Medulla oblongata (tissue), 1 donor: ENCODE measurements around the gene ODAD4.
"Not testable (repeated sequence)": the region's sequence is repeated elsewhere in the genome, so short reads cannot be mapped to it uniquely, and the experiment has no call there.

ENCODE experiments used
- DNase-seq: peaks from one replicate; pipeline ENCODE4 v3.0.0-alpha.2; 2015; ENCODE audit errors: extremely low spot score

ODAD4 gene

GRCh38 chr17:42000413-42001133, 70.2 kb downstream of the ODAD4 start:
- DNase-seq: no peak

DNA sequence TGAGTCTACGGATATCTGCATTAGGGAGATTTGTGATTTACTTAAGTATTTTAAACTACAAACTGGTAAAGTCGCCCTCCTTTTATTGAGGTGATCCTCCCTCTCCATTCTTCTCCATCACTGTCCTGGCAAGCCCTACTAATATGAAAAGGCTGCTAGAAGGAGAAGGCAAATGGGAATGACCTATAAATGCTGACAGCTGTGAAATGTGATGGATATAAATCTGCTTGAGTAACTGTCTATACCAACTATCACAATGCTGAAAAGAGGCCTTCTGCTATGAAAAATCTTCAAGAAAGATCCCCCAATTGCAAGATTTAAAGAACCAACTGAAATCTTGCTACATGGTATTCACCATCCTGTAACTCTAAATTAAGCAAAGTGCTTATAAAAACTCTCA, 71.3 kb downstream of the ODAD4 start:
- DNase-seq: no peak

DNA sequence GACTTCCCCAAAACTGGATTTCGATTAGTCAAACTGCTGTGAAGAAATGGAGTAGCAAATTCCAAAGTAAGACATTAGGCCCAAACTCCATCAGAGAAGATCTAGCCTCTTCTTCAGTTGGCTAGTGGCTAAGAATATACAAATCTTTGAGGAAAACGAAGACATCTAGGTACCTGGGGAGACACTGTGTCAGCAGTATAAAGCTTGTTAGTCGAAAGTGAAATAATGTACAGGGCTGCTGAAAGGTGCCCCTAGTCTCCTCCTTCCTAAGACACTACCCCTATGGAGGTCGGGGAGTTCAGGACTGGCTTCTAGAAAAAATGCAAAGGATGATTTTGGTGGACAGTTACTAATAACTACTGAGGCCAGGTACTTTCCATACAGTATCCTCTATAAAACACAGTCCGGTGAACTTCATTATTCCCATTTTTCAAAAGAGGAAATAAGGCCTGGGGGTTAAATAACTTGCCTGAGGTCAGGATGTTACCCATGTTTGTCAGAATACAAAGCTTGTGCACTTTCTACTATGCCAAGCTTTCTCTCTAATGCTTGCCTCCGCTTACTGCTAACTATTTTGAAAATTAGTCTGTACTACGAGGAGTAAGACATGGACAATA, 71.9 kb downstream of the ODAD4 start:
- DNase-seq: no peak

DNA sequence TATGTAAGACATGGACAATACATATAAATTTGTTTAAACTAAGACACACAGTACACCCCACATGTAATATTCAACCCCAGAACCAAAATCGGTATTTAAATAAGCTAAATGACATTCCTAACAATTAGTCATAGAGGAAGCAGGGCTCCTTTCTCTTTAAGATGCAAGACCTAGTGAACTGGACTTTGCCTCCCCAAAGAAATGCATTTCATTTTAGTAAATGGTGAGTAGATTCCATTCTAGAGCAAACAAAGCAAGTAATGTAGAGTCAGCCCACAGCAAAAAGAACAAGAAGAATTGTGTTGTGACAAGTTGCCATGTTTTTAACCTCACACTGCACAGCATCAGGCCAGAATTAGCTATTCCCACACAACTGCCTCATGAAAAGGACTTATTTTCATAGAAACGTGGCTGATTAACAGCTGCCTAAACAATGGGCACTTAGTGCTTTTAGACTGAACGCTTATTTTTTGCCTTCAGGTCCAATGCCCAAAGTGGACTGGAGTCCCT, 72.4 kb downstream of the ODAD4 start:
- peak; percentile 66 for DNase-seq

- DNase-seq: no peak
These were observed 74.7 kb downstream of the ODAD4 start for GRCh38 chr17:42005166-42005565.

DNA sequence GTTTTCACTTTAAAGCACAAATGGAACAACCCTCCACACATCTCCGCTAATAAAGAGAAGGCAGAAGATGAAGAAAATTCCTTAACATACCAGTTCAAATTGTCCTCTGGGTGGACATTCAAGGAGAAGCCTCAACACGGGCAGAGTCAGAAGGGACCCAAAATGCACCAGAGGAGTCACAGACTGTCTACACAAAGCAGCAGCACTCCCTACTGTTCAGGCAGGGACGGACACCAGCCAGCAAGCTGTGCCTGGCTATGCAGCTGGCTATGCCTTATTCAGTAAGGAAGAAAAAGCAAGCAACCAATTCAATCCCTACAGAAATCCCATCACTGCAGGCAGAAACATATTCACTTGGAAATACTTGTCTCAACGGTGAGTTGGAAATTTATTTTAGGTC, 78.8 kb downstream of the ODAD4 start:
- peak; percentile 88 for DNase-seq

GRCh38 chr17:42010266-42010680, 79.9 kb downstream of the ODAD4 start:
- DNase-seq: not testable (repeated sequence)

DNA sequence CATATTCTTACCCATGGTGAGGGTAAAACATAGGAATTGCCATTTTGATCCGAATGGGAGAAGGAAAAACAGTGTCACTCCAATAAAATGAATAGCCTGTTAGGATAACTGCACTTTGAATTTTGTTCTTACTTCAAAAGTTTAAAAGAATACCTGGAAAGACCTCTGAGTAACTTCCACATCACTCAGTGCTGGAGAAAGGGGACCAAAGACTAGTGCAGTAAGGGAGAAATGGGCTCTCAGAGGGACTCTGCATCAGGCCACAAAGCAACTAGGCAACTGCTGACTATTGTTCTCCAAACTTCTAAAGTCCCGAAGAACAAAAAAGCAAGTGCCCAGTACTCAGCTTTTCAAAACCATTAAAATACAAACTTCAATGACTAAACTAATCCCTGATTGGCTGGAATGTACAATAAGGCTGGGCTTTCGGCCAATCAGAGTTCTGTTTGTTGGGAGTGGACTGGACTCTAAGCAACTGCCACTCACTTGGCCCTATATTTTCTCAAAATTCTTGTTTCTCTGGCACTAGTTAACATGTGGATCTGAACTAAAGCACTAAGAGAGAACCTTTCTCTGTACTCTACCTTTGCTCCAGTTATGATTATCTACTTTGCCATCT, 80.6 kb downstream of the ODAD4 start:
- no peak for DNase-seq

- not testable (repeated sequence) for DNase-seq
These were observed 81.9 kb downstream of the ODAD4 start for GRCh38 chr17:42012363-42012762.

DNA sequence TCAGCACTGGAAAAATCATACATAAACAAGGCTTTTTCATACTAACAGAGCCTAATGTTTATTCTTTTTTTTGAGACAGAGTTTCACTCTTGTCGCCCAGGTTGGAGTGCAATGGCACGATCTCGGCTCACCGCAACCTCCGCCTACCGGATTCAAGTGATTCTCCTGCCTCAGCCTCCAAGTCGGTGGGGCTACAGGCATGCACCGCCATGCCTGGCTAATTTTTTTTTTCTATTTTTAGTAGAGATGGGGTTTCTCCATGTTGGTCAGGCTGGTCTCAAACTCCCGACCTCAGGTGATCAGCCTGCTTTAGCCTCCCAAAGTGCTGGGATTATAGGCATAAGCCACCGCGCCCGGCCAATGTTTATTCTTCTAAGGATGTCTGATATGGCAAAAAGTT, 83.3 kb downstream of the ODAD4 start:
- DNase-seq: not testable (repeated sequence)
